ENCODE measurements around the gene DAPK1.

DNA sequence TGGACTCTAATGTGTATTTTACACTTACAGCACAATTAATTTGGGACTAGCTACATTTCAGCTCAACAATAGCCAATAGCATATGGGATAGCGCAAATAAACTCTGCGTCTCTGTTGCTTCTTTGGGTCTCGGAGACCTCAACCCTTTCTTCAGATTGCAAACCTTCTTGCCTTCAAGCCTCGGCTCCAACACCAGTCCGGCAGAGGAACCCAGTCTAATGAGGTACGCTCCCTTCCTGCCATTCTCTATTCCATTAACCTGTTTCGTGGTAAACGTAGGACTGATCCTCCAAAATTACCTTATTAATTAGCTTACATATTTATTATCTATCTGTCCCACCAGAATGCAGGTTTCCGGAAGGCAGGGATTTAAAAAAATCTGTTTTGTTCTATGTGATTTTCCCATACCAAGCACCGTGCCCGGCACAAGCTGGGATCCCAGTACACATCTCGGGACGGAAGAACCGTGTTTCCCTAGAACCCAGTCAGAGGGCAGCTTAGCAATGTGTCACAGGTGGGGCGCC, 525 bp upstream of the DAPK1 start:
- TF ChIP-seq, protein P1, sequence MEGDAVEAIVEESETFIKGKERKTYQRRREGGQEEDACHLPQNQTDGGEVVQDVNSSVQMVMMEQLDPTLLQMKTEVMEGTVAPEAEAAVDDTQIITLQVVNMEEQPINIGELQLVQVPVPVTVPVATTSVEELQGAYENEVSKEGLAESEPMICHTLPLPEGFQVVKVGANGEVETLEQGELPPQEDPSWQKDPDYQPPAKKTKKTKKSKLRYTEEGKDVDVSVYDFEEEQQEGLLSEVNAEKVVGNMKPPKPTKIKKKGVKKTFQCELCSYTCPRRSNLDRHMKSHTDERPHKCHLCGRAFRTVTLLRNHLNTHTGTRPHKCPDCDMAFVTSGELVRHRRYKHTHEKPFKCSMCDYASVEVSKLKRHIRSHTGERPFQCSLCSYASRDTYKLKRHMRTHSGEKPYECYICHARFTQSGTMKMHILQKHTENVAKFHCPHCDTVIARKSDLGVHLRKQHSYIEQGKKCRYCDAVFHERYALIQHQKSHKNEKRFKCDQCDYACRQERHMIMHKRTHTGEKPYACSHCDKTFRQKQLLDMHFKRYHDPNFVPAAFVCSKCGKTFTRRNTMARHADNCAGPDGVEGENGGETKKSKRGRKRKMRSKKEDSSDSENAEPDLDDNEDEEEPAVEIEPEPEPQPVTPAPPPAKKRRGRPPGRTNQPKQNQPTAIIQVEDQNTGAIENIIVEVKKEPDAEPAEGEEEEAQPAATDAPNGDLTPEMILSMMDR (IDR thresholded peaks at IDR 0.05): no peak
- no peak for TF ChIP-seq EZH2 (IDR thresholded peaks at IDR 0.05; ENCODE audit: borderline replicate concordance, insufficient read depth, low read depth, low read length, poor library complexity, severe bottlenecking)
